HG03460 (cell line): ENCODE results near the gene FARP2.
"Not testable (repeated sequence)": the region's sequence is repeated elsewhere in the genome, so short reads cannot be mapped to it uniquely, and the experiment has no call there.

Source experiments
- ATAC-seq: cut with Tn5 transposase; IDR thresholded peaks from one replicate; pipeline ENCODE4 v1.9.1; 2021; ENCODE audit not compliant: unreplicated experiment

Gene FARP2

DNA sequence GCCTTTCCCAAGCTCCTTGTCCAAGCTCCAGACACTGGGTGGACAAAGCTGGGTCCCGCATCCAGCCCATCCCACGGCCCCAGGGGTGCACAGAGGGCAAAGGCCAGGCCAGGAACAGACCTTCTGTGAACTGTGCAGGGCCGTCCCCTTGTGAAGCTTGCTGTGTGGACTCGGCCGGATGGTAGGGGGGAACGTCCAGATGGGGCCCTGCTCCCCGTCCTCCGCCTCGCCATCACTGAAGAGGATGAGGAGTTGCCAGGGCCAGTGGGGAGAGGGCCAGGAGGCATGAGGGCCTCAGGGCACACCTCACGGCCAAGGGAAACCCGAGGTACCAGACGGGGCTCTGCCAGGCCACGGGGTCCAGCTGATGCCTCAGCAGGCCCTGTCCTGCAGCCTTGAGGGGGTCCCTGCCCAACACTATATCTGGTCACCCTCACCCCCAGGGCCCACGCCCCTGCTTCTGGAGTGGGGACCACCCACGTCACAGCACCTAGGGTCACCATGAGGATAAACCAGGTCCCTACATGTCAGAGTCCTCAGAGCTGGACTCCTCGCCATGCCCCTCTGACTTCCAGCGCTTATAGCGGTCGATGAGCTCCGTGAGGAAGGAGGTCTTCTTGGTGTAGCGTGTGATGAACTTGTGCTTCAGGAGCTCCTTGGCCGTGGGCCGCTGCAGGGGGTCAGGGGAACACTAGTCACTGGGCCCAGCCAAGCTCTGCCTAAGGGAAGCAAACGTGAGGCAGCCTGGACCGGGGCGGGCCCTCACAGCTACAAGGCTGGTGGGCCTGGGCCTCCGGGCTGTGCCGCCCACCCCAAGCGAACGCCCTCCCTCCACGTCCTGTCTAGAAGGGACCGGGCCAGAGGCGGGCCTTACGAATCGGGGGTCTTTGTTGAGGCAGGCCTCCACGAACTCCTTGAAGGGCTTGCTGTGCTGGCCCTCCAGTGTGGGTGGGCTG lies 142.3 kb downstream of the FARP2 start:
- ATAC-seq = no peak

DNA sequence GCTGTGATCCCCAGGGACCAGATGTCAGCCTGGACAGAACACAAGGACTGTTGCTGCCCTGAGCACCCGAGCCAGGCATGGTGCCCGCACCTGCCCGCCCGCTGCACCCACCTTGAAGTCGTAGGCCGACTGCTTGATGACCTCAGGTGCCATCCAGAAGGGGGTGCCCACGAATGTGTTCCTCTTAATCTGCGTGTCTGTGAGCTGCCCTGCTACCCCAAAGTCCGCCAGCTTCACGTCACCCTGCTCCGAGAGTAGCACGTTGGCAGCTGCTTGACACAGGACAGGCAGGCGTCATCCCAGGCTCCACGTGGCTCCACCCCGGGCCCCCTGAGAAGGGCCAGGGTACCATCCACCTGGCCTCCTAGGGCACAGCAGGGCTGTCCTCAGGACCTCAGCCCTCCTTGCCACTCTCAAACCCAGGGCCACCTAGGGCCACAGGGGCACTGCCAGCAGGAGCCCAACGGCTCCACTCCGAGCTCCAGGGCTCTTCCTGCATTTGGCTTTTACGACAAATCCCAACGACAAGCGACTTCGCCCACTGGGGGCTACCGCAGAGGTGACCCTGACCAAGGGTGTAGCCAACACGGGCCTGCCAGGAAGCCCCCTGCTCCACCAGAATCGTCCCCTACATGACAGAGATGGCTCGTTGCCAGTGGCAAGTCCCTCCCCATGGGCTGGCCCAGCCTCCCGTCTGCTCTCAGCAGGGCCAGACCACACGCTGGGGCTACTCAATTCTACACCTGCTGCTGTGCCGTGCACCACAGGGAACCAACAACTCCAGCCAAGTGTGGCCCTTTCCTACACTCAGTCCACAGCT lies 143.3 kb downstream of the FARP2 start:
- ATAC-seq = no peak

DNA sequence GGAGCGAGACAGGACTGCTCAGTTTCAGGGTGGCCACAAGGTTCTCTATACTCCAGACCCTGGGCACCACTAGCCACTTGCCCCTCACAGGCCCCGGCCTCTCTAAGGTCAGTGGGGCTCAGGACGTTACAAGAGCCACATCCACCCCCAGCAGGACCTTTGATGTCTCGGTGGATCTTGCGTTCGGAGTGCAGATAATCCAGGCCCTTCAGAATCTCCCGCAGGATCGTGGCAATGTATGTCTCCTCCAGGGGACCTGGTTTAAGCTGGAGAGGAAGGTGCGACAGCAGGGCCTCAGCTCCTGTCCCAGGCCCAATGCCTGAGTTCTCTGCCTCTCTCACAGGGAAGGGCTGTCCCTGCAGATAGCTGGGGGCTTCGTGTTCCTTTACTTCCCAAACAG lies 143.9 kb downstream of the FARP2 start:
- ATAC-seq = no peak

DNA sequence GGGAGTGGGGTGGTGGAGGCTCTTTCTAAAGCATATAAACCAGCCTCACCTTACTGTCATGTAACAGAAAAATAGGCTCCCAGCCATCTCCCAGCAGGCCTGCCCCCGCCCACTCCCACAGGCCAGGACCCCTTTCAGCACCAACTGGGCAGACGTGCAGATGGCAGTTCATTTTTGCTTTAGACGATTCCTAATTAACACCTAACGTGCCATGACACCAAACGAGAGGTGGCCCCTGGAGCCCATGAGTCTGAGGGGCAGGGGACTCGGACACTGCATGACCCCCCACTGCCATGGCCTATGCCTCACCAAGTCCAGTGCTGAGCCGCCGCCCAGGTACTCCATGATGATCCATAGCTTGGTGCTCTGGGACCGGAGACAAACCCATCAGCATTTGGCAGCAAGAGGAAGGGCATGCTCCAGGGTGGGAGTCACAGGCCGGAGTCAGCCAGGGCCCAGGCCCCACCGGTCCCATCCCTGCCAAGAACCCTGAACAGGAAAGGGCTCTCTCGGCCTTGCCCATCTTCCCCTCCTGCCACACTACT lies 144.4 kb downstream of the FARP2 start:
- no peak for ATAC-seq

DNA sequence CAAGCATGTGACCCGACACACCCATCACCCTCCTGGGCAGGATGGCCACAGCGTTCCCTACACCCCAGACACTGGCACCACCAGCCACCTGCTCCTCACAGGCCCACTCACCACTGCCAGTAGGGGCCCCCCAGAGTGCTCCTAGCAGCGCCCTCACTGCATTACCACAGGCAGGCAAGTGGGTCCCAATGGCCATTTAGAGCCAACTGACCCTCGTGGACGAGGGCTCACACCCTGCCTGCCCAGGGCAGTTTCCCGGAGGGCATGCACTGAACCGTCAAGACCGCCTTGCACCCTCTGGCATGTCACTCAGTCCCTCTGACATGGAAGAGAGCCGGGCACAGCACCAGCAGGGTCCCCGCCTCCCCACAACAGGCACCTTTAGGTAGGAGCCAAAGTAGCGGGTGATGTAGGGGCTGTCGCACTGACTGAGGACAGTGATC lies 145.0 kb downstream of the FARP2 start:
- ATAC-seq = no peak

DNA sequence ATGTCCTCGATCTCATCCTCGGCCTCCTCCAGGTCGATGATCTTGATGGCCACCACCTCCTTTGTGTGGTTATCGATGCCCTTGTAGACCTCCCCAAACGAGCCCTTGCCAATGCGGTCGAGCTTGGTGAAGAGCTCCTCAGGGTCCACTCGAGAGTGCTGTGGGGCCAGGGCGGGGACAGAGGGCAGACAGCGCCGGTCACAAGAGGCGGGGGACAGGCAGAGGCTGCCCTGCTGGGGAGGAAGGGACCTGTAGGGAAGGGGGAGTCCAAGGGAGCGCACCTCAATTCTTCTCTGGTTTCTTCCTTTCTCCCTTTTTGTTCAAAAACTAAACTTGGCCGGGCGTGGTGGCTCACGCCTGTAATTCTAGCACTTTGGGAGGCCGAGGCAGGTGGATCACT lies 145.5 kb downstream of the FARP2 start:
- ATAC-seq = no peak

DNA sequence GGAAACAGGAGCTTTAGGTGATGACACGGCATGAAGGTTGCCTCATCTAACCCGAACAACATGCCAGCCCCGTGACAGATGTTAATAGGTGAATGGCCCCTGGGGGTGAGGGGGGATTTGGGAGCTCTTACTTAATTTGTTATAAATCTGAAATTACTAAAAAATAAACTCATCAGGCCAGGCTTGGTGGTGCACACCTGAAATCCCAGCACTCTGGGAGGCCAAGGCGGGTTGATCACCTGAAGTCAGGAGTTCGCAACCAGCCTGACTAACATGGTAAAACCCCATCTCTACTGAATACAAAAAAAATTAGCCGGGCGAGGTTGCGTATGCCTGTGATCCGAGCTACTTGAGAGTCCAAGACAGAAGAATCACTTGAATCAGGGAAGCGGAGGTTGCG lies 146.2 kb downstream of the FARP2 start:
- no peak for ATAC-seq

DNA sequence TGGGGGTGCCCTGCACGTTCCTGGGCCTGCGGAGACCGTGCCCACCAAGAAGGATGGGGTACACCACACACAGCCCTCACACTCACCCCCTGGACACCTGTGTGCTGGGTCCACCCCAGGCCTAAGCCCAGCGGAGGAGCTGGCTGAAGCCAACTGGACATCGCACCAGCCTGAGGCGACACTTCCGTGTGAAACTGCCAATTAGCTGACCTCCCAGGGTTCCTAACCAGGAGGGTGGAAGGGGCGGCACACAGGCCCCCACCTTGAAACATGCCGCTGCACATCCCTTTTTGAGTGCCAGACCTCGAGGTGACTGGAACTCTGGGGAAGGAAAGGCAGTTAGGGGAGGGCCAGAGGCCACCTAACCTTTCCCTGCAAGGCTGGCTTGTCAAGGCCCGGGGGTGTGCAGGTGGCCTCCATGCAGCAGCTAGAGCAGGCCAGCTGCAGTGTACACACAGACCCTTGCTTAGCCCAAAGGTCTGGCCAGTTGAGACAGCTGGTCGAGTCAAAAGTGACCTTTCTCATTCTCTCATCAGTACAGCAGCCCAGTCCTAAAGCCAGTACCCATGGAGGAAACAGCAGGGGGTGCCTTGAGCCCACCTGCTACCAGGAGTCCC lies 147.8 kb downstream of the FARP2 start:
- ATAC-seq = no peak

DNA sequence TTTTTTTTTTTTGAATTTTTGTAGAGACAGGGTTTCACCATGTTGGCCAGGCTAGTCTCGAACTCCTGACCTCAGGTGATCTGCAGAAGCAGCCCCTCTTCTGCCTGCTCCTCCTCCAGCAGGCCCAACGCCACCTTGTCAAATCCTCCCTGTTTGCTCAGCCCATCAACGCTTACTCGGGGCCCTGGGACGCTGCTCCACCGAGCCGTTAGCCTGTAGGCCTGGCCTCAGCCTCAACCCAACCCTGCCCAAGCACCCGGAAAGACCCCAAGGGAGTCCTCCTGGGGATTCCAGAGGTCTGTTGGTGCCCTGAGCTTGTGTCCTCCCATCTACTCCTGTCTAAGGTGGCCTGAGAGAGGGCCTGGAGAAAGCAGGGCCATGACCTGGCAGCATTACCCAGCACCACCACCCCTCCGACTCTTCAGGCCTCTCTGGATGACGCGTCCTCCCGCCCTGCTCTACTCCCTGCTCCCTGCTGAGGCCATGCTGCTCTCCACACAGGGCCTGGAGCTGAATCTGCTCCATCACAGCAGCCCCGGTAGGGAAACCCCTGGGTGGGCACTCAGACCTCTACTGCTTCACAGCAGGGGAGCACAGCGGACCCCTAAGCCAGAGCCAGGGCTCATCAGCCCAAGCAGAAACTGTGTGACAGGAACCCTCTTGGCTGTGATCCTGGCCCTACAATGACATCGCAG lies 149.1 kb downstream of the FARP2 start:
- no peak for ATAC-seq

DNA sequence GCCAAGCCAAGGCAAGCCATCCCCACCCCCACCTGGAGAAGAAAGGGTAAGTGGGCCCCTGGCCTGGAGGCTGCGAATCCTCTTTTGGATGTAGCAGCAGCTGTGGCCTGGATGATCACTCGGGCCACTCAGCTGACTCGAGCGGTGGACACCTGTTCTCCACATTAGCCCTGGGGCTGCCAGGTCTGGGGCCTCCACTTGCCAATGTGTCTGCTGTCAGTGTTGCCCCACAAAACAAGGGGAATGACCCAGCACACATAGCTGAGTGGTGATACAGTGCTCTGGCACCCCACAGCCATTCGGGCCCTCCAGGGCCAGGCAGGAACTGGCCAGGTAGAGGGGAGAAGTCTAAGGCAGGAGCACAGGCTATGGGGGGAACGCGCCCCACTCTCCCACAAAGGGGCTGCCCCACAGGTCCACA lies 149.7 kb downstream of the FARP2 start:
- ATAC-seq = no peak

DNA sequence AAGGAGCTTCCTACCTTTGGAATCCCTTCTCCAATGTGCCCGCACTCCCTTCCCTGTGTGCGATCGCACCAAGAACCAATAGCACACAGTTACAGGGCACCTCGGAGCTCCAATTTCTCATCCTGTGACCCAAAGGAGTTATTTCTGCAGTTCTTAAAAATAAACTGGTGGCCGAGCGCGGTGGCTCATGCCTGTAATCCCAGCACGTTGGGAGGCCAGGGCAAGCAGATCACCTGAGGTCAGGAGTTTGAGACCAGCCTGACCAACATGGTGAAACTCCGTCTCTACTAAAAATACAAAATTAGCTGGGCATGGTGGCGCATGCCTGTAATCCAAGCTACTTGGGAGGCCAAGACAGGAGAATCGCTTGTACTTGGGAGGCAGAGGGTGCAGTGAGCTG lies 150.2 kb downstream of the FARP2 start:
- ATAC-seq = not testable (repeated sequence)

DNA sequence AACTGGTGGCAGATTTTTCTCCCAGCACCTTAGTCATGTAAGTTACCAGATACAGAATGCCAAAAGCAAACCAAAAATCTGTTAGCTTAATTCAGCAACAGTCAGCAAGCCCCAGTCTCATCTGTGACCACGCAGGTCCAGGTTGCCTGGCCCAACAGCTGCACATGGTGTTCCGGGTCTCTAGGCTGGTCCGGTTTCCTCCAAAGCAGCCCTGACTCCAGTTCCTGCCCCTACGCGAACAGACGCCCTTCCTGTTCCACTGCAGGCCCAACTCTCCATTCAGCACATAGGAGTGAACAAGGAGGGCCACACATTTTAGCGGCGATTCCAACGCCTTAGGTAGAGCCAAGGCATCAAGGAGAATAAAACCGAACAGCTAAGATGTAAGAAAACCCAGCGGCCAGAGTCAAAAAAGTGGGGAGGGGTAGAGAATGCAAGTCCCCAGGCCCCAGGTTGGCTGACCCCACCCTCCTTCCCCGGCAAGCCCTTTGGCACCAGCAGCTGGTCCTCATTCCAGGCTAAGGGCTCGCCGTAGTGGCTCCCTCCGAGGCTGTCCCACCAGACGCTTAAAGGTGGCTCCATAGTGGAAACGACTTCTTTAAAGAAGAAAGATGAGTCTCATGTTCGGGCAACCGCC lies 150.8 kb downstream of the FARP2 start:
- ATAC-seq = no peak

DNA sequence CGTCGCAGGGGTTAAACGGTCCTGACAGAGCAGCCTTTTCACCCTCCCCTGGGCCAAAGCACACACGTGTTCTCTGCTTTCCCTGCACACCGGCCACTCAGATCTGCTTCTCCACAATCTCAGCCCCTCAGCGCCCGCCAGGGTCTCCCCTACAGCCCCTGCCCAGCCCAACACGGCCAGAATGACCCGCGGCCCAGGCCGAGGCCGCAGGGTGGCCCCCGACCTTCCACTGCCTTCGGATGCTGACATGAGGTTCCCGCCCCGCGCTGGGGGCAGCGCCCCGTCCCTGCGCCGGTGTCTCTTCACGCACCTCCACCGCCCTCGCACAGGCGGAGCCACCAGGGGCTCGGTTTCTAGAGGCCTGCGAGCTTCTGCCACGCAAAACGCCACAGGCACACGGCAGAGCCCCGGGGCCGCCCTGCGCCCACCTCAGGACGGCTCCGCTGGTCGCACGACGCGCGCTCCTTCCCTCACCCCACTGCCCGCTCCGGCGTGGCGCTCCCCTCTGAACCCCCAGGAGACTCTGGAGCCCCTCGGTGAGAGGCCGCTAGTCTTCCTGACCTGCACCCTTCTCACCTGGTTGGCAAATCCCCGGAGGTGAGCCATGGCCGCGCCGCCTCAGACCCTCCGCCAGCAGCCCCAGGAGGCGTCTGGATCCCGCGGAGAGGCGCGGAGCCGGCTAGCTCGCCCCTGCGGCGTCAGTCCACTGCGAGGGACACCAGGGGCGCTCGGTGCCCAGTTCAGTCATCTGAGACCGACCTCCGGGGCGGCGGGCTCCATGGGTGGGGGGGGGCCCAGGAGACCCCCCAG lies 151.6 kb downstream of the FARP2 start:
- peak; percentile 15 for ATAC-seq

DNA sequence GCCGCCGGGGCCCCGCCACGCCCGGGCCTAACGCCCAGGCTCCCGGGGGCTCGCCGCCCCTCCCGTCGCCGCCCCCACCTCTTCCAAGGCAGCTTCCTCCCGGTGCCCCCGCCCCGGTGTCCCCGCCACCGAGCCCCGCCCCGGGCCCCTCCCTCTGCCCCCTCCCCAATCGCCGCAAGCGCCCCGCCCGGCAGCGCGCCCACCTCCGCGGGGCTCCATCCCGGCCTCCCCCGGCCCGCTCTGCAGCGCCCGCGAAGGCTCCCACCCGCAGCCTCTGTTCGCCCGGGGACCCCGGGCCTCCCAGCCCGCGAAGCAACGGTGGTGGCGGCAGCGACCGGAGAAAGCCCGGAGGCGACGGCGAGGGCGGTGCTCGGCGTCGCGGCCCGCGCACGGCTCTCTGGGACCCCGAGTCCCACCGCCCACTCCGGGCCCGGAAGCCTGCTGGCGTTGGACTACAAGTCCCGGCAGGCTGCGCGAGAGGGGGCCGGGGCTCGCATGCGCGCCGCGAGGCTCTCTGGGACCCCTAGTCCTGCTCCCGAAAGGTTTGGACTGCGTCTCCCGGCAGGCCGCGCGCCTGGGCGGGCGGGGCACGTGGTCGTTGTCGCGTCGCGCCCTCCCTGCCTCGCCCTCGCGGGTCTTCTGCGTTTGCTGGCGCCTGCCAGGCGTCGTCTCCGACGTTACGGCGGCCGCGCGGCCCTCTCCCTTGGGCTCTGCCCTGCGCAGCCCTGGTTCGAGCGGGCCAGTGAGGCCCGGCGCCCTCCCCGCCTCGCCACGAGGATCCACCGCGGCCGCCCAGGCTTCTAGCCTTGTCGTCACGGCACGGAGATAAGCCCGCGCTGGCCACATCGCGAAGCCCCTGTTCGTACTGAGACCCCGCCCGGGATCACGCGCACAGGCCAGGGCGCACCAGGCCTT lies 152.4 kb downstream of the FARP2 start, which contains the start of gene STK25:
Gene STK25, minus strand, starts transcription at position 345 of the 915 bp plus-strand sequence. CDS start 549 bp downstream, outside the sequence.
- peak; percentile 92 for ATAC-seq

DNA sequence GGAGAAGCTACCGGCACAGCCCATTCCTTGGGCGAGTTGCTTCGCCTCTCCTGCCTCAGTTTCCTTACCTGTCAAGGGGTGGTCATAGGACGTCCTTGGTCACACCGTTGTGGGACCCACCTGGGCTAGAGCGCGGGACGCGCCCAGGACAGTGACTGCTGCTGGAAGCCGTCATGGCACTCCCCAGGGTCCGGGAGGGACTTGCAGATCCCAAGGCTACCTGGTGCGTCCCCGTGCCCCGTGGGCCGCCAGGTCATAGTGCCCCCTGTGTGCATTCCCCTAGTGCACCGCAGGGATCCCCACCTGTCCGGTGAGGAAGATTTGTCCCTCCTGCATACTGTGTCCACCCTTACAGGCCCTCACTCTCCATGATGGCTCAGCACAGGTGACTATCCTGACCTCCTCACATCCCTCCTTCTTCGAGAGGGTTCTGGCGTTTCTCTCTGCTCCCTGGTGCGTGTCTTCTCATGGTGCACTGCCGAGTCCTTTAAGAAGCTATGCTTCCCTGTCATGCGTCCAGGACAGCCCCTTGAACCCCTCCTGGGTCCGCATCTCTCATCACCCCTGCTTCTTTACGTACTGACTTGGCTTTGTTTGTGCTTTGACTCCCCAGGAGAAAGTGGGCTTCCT lies 153.2 kb downstream of the FARP2 start:
- ATAC-seq = no peak

DNA sequence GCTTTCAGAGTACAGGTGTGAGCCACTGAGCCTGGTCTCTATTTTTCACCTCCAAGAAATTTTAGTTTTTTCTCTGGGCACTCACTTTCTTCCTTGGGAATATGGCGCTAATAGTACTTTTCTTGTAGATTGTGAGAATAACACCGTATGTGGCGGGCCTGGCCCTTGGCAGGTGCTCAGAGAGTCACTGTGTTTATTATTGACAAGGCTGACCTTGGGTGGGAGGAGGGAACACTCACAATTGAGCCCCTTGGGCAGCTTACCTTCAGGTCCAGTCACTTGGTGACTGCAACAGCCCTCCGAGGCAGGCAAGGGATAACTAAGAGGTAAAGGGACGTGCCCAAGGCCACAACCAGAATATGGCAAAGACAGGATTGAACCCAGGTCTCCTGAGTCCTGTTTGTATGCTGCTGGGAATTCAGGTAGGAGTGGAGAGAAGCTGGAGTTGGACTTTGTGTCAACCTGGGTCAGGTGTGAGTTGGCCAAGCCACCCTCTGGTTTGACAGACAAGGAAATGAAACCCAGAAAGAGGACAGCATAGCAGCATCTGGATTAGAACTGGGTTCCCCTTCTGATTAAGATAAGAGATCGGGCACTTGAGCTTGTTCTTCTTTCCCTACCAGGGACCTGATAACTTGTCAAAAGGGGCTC lies 155.1 kb downstream of the FARP2 start:
- ATAC-seq = no peak

DNA sequence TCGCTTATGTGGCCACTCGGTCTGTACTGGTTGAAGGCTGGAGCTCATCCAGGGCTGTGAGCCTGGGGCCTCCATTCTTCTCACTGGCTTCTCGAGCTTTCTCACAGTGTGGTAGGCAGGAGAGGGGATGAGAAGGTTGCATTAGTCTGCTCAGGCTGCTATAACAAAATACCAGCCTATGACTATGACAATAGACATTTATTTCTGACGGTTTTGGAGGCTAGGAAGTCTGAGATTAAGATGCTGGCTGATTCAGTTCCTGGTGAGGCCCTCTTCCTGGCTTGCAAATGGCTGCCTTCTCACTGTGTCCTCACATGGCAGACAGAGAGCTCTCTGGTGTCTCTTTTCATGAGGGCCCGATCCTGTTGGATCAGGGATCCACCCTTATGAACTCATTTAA lies 158.5 kb downstream of the FARP2 start:
- no peak for ATAC-seq
